GM12878 (cell line): Measurements from ENCODE around the gene IKBIP. TPM values are rescaled to one million over a fixed set of nuclear protein-coding genes. Genes with fewer than 3 reads are reported as not detected.

Source experiments
- ATAC-seq: fragments of 200-7000 bp; cut with Tn5 transposase; 3 replicates; pipeline ENCODE4 v1.9.1; 2020; ENCODE audit warnings: mild to moderate bottlenecking, moderate library complexity
- BruUV-seq: library from RNA; stranded (reverse); fragments of 400-500 nt; replicated peaks from 2 replicates; lab custom pipeline; 2021; lab: Mats Ljungman, UMichigan
- CTCF ChIA-PET: fragments of 300-600 bp; sonication (Branson Sonifier 250); formaldehyde crosslinking; extraction: SDS; loops from one replicate; lab custom pipeline; 2021; ENCODE audit warnings: inconsistent platforms; lab: Yijun Ruan, JAX
- POLR2A ChIA-PET: fragments of 350-600 bp; formaldehyde crosslinking; extraction: SDS; loops from one replicate; lab custom pipeline; 2021; ENCODE audit warnings: inconsistent platforms; lab: Charles Lee
- RAD21 ChIA-PET: fragments of 300-600 bp; sonication (Branson Sonifier 250); formaldehyde crosslinking; loops from one replicate; lab custom pipeline; 2023; ENCODE audit warnings: antibody characterized with exemption; ENCODE audit not compliant: unreplicated experiment; lab: Charles Lee
- SMC1A ChIA-PET: fragments of 300-600 bp; sonication (Branson Sonifier 250); formaldehyde crosslinking; loops from one replicate; lab custom pipeline; 2023; ENCODE audit not compliant: unreplicated experiment, uncharacterized antibody; lab: Charles Lee
- DNase-seq: peaks from one replicate; pipeline ENCODE4 v3.0.0-alpha.2; 2011; ENCODE audit warnings: low read depth, low spot score
- FAIRE-seq: peaks from 3 replicates; lab custom pipeline; 2011; peaks lifted over from hg19 to GRCh38; lab: Jason Lieb, UNC
- H2AFZ ChIP-seq: 2 replicates; pipeline ENCODE4 v1.6.0; 2011; ENCODE audit warnings: low read depth, low read length, control low read depth; ENCODE audit not compliant: control insufficient read depth
- H3K27ac ChIP-seq: 2 replicates; pipeline ENCODE4 v1.5.1; 2011; ENCODE audit warnings: control low read depth; ENCODE audit not compliant: control insufficient read depth, insufficient read depth
- H3K27me3 ChIP-seq, 2 experiments: replicated peaks in 1 of 2; 2 replicates each; pipeline versions ENCODE4 v1.6.0 to v1.6.1; 2011; ENCODE audit warnings: low read length in 1 of 2; ENCODE audit not compliant: control insufficient read depth in 2 of 2, insufficient read depth in 2 of 2
- H3K36me3 ChIP-seq, 2 experiments: 2 replicates each; pipeline ENCODE4 v1.5.1; 2011; ENCODE audit warnings: low read length in 1 of 2; ENCODE audit not compliant: control insufficient read depth in 2 of 2, insufficient read depth in 2 of 2
- H3K4me1 ChIP-seq: 2 replicates; pipeline ENCODE4 v1.6.1; 2011; ENCODE audit warnings: mild to moderate bottlenecking, low read length, moderate library complexity, mixed read lengths; ENCODE audit not compliant: control insufficient read depth, insufficient read depth
- H3K4me2 ChIP-seq: 2 replicates; pipeline ENCODE4 v1.6.0; 2011; ENCODE audit warnings: control low read depth; ENCODE audit not compliant: control insufficient read depth, insufficient read depth
- H3K4me3 ChIP-seq: fragments of 200-600 bp; sonication (generic); 2 replicates; pipeline ENCODE4 v1.5.1; 2016
- H3K79me2 ChIP-seq: 2 replicates; pipeline ENCODE4 v1.6.0; 2011; ENCODE audit warnings: low read length; ENCODE audit not compliant: control insufficient read depth, insufficient read depth
- H3K9ac ChIP-seq: 2 replicates; pipeline ENCODE4 v1.8.0; 2011; ENCODE audit warnings: low read length, control low read depth, mixed read lengths; ENCODE audit not compliant: control insufficient read depth, insufficient read depth
- H3K9me3 ChIP-seq: replicated peaks from 3 replicates; pipeline ENCODE4 v1.5.1; 2011; ENCODE audit warnings: mild to moderate bottlenecking, low read length; ENCODE audit not compliant: control insufficient read depth, insufficient read depth
- H4K20me1 ChIP-seq: 2 replicates; pipeline ENCODE4 v1.6.0; 2011; ENCODE audit not compliant: control insufficient read depth, insufficient read depth
- CHD2 ChIP-seq: IDR thresholded peaks from 2 replicates; pipeline ENCODE4 v1.6.1; 2011; ENCODE audit warnings: low read depth, low read length, improper control_type of control experiment, borderline replicate concordance
- CREM ChIP-seq: IDR thresholded peaks from 2 replicates; pipeline ENCODE4 v1.6.1; 2014; ENCODE audit warnings: antibody characterized with exemption, low read depth
- POLR2A ChIP-seq: IDR thresholded peaks from 2 replicates; pipeline ENCODE4 v1.6.1; 2011; ENCODE audit warnings: low read depth, mild to moderate bottlenecking, low read length
- WGBS: methylation state at CpG from one replicate; pipeline ENCODE4 v1.1.6; 2016; ENCODE audit warnings: low lambda C conversion rate; ENCODE audit not compliant: insufficient replicate concordance, insufficient coverage; ENCODE audit errors: missing lambda C conversion rate; 5-methylcytosine and 5-hydroxymethylcytosine counted together
- in situ Hi-C: fragments of 300-500 bp; cut with MboI; formaldehyde crosslinking; loops from 9 replicates; pipeline ENCODE4 v1.14.3; 2018; ENCODE audit warnings: mixed read lengths
- intact Hi-C: fragments of 100-400 bp; cut with micrococcal nuclease; formaldehyde crosslinking; loops from one replicate; pipeline ENCODE4 v1.14.2; 2022; ENCODE audit not compliant: unreplicated experiment
- polyA plus RNA-seq, 11 experiments: library from polyadenylated mRNA; depleted of rRNA in 4 of 11; unstranded in 6 of 11; stranded (reverse) in 5 of 11; fragments of >200 nt; fragmentation: Nextera tagmentation in 4 of 11; fragmentation: Illumina TruSeq in 1 of 11; extraction: Ambion mirVana in 4 of 11; extraction: Trizol in 1 of 11; gene quantifications; 1 replicate in 1 of 11; 2 replicates in 10 of 11; pipeline versions ENCODE4 v1.2.1 to v1.2.3, GENCODE V29; 2011 to 2016; ENCODE audit warnings: inconsistent platforms in 2 of 11, missing spikeins in 2 of 11, low read depth in 1 of 11
- small RNA-seq: library from RNA; depleted of rRNA; stranded (forward); fragments of <200 nt; gene quantifications from one replicate; pipeline ENCODE3, GENCODE V24; 2014
- total RNA-seq, 4 experiments: library from RNA; depleted of rRNA in 3 of 4; stranded (reverse); fragments of >200 nt in 3 of 4; fragmentation: Illumina TruSeq in 1 of 4; extraction: Trizol in 1 of 4; gene quantifications; 2 replicates each; pipeline versions ENCODE4 v1.2.1 to v1.2.3, GENCODE V29; 2013 to 2021

Gene IKBIP
- total and polyA plus RNA-seq, 10 of the 15 experiments (the other 5 are each of a cell fraction or from before 2014, with no cell fraction given) = 5.4 to 34.5 (median 18.4) TPM

GRCh38 chr12:98575013-98575412 lies 69.6 kb downstream of the IKBIP start:
- no peak for ATAC-seq

More at GRCh38 chr12:98575013-98575412, 69.6 kb downstream of the IKBIP start:
- in situ Hi-C loops (no loop called here), intact Hi-C loops (no loop called here)
- no TSS peak for BruUV-seq
- SMC1A ChIA-PET = interaction anchor here (1.0 to 1.5 kb wide), 3 partner anchors 8 to 19 kb away, joined by 3 to 7 read pairs (median 4); partner anchors contain the start of gene SLC25A3
- H3K27me3 ChIP-seq = no peaks in the 10 kb centered on the region
- RAD21 ChIA-PET = no interaction called here
- H3K79me2 ChIP-seq = no peaks in the 10 kb centered on the region
- no peak overlapping the region for H3K4me3 ChIP-seq
- no peaks in the 10 kb centered on the region for H3K4me1 ChIP-seq
- WGBS = 73% methylated on average over 4 of the region's 4 CpGs
- H3K4me2 ChIP-seq = no peak overlapping the region
- FAIRE-seq = no peak
- H3K36me3 ChIP-seq = no peaks in the 10 kb centered on the region
- no peak overlapping the region for H3K27ac ChIP-seq
- TF ChIP-seq CREM = no peak
- no peak for TF ChIP-seq POLR2A
- no peak for TF ChIP-seq CHD2
- H2AFZ ChIP-seq = no peak overlapping the region
- no peak overlapping the region for H3K9ac ChIP-seq
- CTCF ChIA-PET = interaction anchor here (0.7 to 2.0 kb wide), 4 partner anchors 8 to 55 kb away, joined by 3 to 15 read pairs (median 3); no protein-coding TSS in a partner anchor
- no peak for DNase-seq
- no peaks in the 10 kb centered on the region for H4K20me1 ChIP-seq
- POLR2A ChIA-PET = interaction anchor here (0.9 to 1.4 kb wide), 2 partner anchors 18 to 20 kb away, joined by 3 to 4 read pairs; no protein-coding TSS in a partner anchor
- no peaks in the 10 kb centered on the region for H3K9me3 ChIP-seq

Small RNAs within 50 kb of the gene (small RNA-seq; reads per million reads assigned to genes)
- gene SNORA53 = 1.1 reads per million, percentile 36 among the genes with 10 or more reads in this experiment

Other genes starting within 250 kb of the IKBIP start
- 209 and 233 TPM in 2 replicates for gene TMPO, start 129.2 kb downstream of the IKBIP start, total RNA-seq (2014; rRNA removed)
- 246 and 252 TPM in 2 replicates for gene TMPO, start 129.2 kb downstream of the IKBIP start, total RNA-seq (2014; rRNA removed; fragmentation: Illumina TruSeq; extraction: Trizol)
- 237 and 245 TPM in 2 replicates for gene TMPO, start 129.2 kb downstream of the IKBIP start, total RNA-seq (2021)
- gene TMPO, start 129.2 kb downstream of the IKBIP start, polyA plus RNA-seq (2011; rRNA removed) = 224 and 327 TPM in 2 replicates
- 200 and 227 TPM in 2 replicates for gene TMPO, start 129.2 kb downstream of the IKBIP start, polyA plus RNA-seq (2014; fragmentation: Illumina TruSeq; extraction: Trizol)
- 10 to 100 TPM; 79.8 to 88.3 TPM for gene TMPO, start 129.2 kb downstream of the IKBIP start, polyA plus RNA-seq (2014; fragmentation: Nextera tagmentation; extraction: Ambion mirVana)
- 104 and 112 TPM in 2 replicates for gene TMPO, start 129.2 kb downstream of the IKBIP start, polyA plus RNA-seq (2014; rRNA removed)
- gene TMPO, start 129.2 kb downstream of the IKBIP start, polyA plus RNA-seq (2016; fragmentation: Nextera tagmentation; extraction: Ambion mirVana) = 100 to 1,000 TPM; 154 to 158 TPM
- 632 and 709 TPM in 2 replicates for gene SLC25A3, start 51.1 kb downstream of the IKBIP start, total RNA-seq (2014; rRNA removed)
- gene SLC25A3, start 51.1 kb downstream of the IKBIP start, total RNA-seq (2014; rRNA removed; fragmentation: Illumina TruSeq; extraction: Trizol) = 533 and 555 TPM in 2 replicates
- 700 and 732 TPM in 2 replicates for gene SLC25A3, start 51.1 kb downstream of the IKBIP start, total RNA-seq (2021)
- gene SLC25A3, start 51.1 kb downstream of the IKBIP start, polyA plus RNA-seq (2011; rRNA removed) = 447 and 458 TPM in 2 replicates
- 580 and 680 TPM in 2 replicates for gene SLC25A3, start 51.1 kb downstream of the IKBIP start, polyA plus RNA-seq (2014; fragmentation: Illumina TruSeq; extraction: Trizol)
- gene SLC25A3, start 51.1 kb downstream of the IKBIP start, polyA plus RNA-seq (2014; fragmentation: Nextera tagmentation; extraction: Ambion mirVana) = 100 to 1,000 TPM; 314 to 677 TPM
- gene SLC25A3, start 51.1 kb downstream of the IKBIP start, polyA plus RNA-seq (2014; rRNA removed) = 570 and 636 TPM in 2 replicates
- gene SLC25A3, start 51.1 kb downstream of the IKBIP start, polyA plus RNA-seq (2016; fragmentation: Nextera tagmentation; extraction: Ambion mirVana) = 100 to 1,000 TPM; 598 to 663 TPM
- 19.0 and 20.6 TPM in 2 replicates for gene APAF1, start 502 bp upstream of the IKBIP start, total RNA-seq (2014; rRNA removed)
- gene APAF1, start 502 bp upstream of the IKBIP start, total RNA-seq (2014; rRNA removed; fragmentation: Illumina TruSeq; extraction: Trizol) = 19.1 and 20.2 TPM in 2 replicates
- 13.5 and 18.0 TPM in 2 replicates for gene APAF1, start 502 bp upstream of the IKBIP start, total RNA-seq (2021)
- gene APAF1, start 502 bp upstream of the IKBIP start, polyA plus RNA-seq (2011; rRNA removed) = 17.3 and 32.0 TPM in 2 replicates
- 16.3 and 26.8 TPM in 2 replicates for gene APAF1, start 502 bp upstream of the IKBIP start, polyA plus RNA-seq (2014; fragmentation: Illumina TruSeq; extraction: Trizol)
- gene APAF1, start 502 bp upstream of the IKBIP start, polyA plus RNA-seq (2014; fragmentation: Nextera tagmentation; extraction: Ambion mirVana) = 1 to 10 TPM; 4.2 to 5.0 TPM
- gene APAF1, start 502 bp upstream of the IKBIP start, polyA plus RNA-seq (2014; rRNA removed) = 10.2 and 10.6 TPM in 2 replicates
- gene APAF1, start 502 bp upstream of the IKBIP start, polyA plus RNA-seq (2016; fragmentation: Nextera tagmentation; extraction: Ambion mirVana) = 10 to 100 TPM in 1 of 2 experiments, 1 to 10 TPM in 1; 9.0 to 12.0 TPM